ENCODE measurements around the gene RSL24D1.
A peak's percentile ranks its signal among the peaks of the same experiment; 100 is the strongest.

Gene RSL24D1

GRCh38 chr15:55197719-55198118, 978 bp upstream of the RSL24D1 start:
- peak overlapping the region; percentile 85 to 94 (median 90) for H3K4me2 ChIP-seq
- H3K9me3 ChIP-seq (replicated peaks in 1 of 11) = peaks cover 6 to 42% (median 20%) of the 10 kb centered on the region in 11 experiments; a peak in 20 of 22 replicates
- peak overlapping the region; percentile 81 to 99 (median 96); a peak in 21 of 22 replicates for H3K27ac ChIP-seq
- H3K4me3 ChIP-seq = peak overlapping the region; percentile 65 to 97 (median 89)
- TF ChIP-seq Cebpa-rat (IDR thresholded peaks at IDR 0.05) = no peak
- H3K27me3 ChIP-seq = no peaks in the 10 kb centered on the region
- H3K4me1 ChIP-seq = peaks cover 24 to 42% (median 38%) of the 10 kb centered on the region in 10 experiments
- H3K9ac ChIP-seq = peak overlapping the region; percentile 88 to 98 (median 95)
- H4K20me1 ChIP-seq = peaks cover 26 to 35% (median 31%) of the 10 kb centered on the region in 11 experiments; a peak in 20 of 22 replicates
- H3K36me3 ChIP-seq = peaks cover 8 to 31% (median 20%) of the 10 kb centered on the region in 11 experiments; a peak in 20 of 22 replicates

GRCh38 chr15:55197362-55197705, 593 bp upstream of the RSL24D1 start:
- peak overlapping the region; percentile 85 to 94 (median 90) for H3K4me2 ChIP-seq
- TF ChIP-seq Cebpa-rat (IDR thresholded peaks at IDR 0.05) = no peak
- peak overlapping the region; percentile 65 to 97 (median 89) for H3K4me3 ChIP-seq
- H3K4me1 ChIP-seq = peaks cover 24 to 42% (median 38%) of the 10 kb centered on the region in 10 experiments
- H4K20me1 ChIP-seq = peaks cover 30 to 39% (median 35%) of the 10 kb centered on the region in 11 experiments; a peak in 20 of 22 replicates
- peaks cover 6 to 38% (median 20%) of the 10 kb centered on the region in 11 experiments; a peak in 20 of 22 replicates for H3K9me3 ChIP-seq (replicated peaks in 1 of 11)
- H3K9ac ChIP-seq = peak overlapping the region; percentile 88 to 98 (median 95)
- H3K27ac ChIP-seq = peak overlapping the region; percentile 81 to 99 (median 96); a peak in 21 of 22 replicates
- peaks cover 12 to 35% (median 23%) of the 10 kb centered on the region in 11 experiments; a peak in 21 of 22 replicates for H3K36me3 ChIP-seq
- no peaks in the 10 kb centered on the region for H3K27me3 ChIP-seq

DNA sequence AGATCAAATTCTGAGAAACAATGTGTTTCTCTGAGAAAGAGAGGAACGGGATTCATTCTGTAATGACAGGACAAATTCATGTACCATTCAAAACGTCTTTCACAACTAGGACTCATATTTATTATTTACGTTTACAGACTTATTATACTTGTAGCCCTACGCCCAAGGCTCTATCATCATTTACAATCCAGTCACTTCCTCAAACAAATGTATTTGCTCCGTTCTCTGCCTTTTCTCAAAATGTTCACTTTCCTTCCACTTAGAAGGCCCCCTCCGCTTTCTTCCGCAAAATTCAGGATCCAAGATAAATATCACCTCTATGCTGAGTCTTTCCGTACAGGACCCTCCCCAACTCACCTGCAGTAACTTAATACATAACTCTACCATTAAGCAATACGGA, 745 bp downstream of the RSL24D1 start:
- no peaks in the 10 kb centered on the region for H3K27me3 ChIP-seq
- peaks cover 42 to 52% (median 48%) of the 10 kb centered on the region in 11 experiments; a peak in 20 of 22 replicates for H4K20me1 ChIP-seq
- TF ChIP-seq Cebpa-rat (IDR thresholded peaks at IDR 0.05) = no peak
- peaks cover 24 to 44% (median 38%) of the 10 kb centered on the region in 10 experiments for H3K4me1 ChIP-seq
- peaks cover 6 to 27% (median 20%) of the 10 kb centered on the region in 11 experiments; a peak in 20 of 22 replicates for H3K9me3 ChIP-seq (replicated peaks in 1 of 11)
- peak overlapping the region; percentile 85 to 94 (median 90) for H3K4me2 ChIP-seq
- H3K4me3 ChIP-seq = peak overlapping the region; percentile 65 to 97 (median 89)
- H3K9ac ChIP-seq = peak overlapping the region; percentile 88 to 98 (median 95)
- peak overlapping the region; percentile 81 to 99 (median 96) for H3K27ac ChIP-seq
- peaks cover 18 to 44% (median 34%) of the 10 kb centered on the region in 11 experiments for H3K36me3 ChIP-seq

DNA sequence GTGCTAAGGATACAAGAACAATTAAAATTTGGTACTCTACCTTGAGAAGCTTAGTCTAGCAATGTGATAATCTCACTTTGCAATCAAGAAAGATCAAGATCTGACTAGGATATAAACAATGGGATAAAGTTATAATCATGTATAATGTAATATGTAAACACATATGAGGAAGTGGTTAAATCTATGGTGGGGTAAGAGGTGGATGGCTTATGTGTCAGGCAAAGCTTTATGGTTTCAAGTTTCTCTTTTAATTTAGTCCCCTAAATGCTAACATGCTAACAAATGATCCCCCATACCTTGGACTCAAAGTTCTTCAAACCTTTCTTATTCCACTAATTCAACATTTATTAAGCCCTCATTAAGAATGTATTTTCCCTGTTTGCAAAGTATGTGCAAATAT, 2.5 kb downstream of the RSL24D1 start:
- H3K4me3 ChIP-seq = peak overlapping the region in 9 of 10 experiments; percentile 65 to 97 (median 89); a peak in 16 of 20 replicates
- peak overlapping the region; percentile 85 to 94 (median 90) for H3K4me2 ChIP-seq

GRCh38 chr15:55186331-55186730, 10.4 kb downstream of the RSL24D1 start:
- no peaks in the 10 kb centered on the region for H3K27me3 ChIP-seq
- H3K9ac ChIP-seq = no peak overlapping the region
- H4K20me1 ChIP-seq = peaks cover 40 to 97% (median 89%) of the 10 kb centered on the region in 11 experiments; a peak in 20 of 22 replicates
- H3K36me3 ChIP-seq = peaks cover 93 to 100% (median 99%) of the 10 kb centered on the region in 11 experiments
- no peak overlapping the region for H3K4me3 ChIP-seq
- no peak overlapping the region for H3K27ac ChIP-seq
- no peak for TF ChIP-seq Cebpa-rat (IDR thresholded peaks at IDR 0.05)
- no peak overlapping the region for H3K4me2 ChIP-seq
- peaks cover 0 to 29% (median 0%) of the 10 kb centered on the region in 10 experiments; a peak in 7 of 20 replicates for H3K4me1 ChIP-seq
- no peaks in the 10 kb centered on the region for H3K9me3 ChIP-seq (replicated peaks in 1 of 11)

More for the DNA sequence above, 2.5 kb downstream of the RSL24D1 start:
- H4K20me1 ChIP-seq = peaks cover 49 to 68% (median 64%) of the 10 kb centered on the region in 11 experiments; a peak in 20 of 22 replicates
- H3K4me1 ChIP-seq = peaks cover 24 to 44% (median 38%) of the 10 kb centered on the region in 10 experiments
- H3K27ac ChIP-seq = peak overlapping the region in 7 of 11 experiments; percentile 3 to 99 (median 48); a peak in 8 of 22 replicates
- peaks cover 36 to 62% (median 52%) of the 10 kb centered on the region in 11 experiments for H3K36me3 ChIP-seq
- no peaks in the 10 kb centered on the region for H3K27me3 ChIP-seq
- H3K9ac ChIP-seq = peak overlapping the region in 5 of 11 experiments; percentile 88 to 97 (median 95); a peak in 5 of 22 replicates
- peaks cover under 1 to 10% (median 8%) of the 10 kb centered on the region in 11 experiments; a peak in 19 of 22 replicates for H3K9me3 ChIP-seq (replicated peaks in 1 of 11)
- no peak for TF ChIP-seq Cebpa-rat (IDR thresholded peaks at IDR 0.05)

DNA sequence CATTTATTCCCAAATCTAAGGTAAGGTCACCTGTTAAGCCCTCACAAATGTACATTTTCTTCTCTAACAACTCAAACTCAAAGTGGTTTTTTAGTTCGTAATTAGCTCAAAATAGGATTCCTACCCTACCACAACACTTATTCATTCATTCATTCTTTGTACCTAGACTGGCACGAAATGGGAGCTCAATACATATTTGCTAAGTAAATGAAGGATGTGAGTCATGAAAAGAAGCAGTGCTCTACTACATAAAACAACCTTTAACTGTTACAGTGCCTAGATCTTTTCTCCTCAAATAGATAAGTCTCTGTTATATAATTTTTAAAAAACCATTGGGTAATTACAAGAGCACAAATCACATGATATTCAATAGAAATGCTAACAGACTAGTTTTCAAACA, 13.1 kb downstream of the RSL24D1 start:
- peaks cover 0 to 55% (median 3%) of the 10 kb centered on the region in 10 experiments; a peak in 11 of 20 replicates for H3K4me1 ChIP-seq
- no peaks in the 10 kb centered on the region for H3K9me3 ChIP-seq (replicated peaks in 1 of 11)
- H3K27me3 ChIP-seq = no peaks in the 10 kb centered on the region
- peaks cover 85 to 100% (median 97%) of the 10 kb centered on the region in 11 experiments for H3K36me3 ChIP-seq
- no peak overlapping the region for H3K4me2 ChIP-seq
- no peak overlapping the region for H3K9ac ChIP-seq
- peaks cover 29 to 90% (median 75%) of the 10 kb centered on the region in 11 experiments; a peak in 19 of 22 replicates for H4K20me1 ChIP-seq
- no peak for TF ChIP-seq Cebpa-rat (IDR thresholded peaks at IDR 0.05)
- H3K27ac ChIP-seq = no peak overlapping the region
- no peak overlapping the region for H3K4me3 ChIP-seq

DNA sequence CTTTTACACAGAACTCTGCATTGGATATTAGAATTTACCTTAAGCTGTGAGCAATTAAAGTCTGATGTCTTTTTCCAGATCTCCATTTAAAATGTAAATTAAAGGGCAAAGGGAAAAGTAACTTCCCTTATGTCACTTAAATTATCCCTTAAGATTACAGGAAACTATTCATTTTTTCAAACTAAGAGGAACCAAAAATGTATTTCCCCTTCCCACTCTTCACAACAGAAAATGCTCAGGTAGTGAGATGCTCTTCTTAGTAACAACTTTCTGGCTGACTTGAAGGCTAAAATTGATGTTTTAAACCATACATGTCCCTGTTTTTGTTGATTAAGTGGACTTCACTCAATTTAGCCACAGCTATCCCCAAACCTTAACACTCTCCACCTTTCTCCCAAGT, 17.6 kb downstream of the RSL24D1 start:
- H3K27me3 ChIP-seq = no peaks in the 10 kb centered on the region
- H3K4me1 ChIP-seq = peaks cover 0 to 58% (median 3%) of the 10 kb centered on the region in 10 experiments; a peak in 11 of 20 replicates
- TF ChIP-seq Cebpa-rat (IDR thresholded peaks at IDR 0.05) = no peak
- peak overlapping the region in 5 of 11 experiments; percentile 17 to 67 (median 42); a peak in 8 of 22 replicates for H3K4me2 ChIP-seq
- H3K9ac ChIP-seq = no peak overlapping the region
- no peak overlapping the region for H3K4me3 ChIP-seq
- H3K27ac ChIP-seq = peak overlapping the region in 2 of 11 experiments; percentile 29 to 33; a peak in 3 of 22 replicates
- H4K20me1 ChIP-seq = peaks cover 7 to 51% (median 31%) of the 10 kb centered on the region in 11 experiments; a peak in 15 of 22 replicates
- H3K36me3 ChIP-seq = peaks cover 73 to 92% (median 85%) of the 10 kb centered on the region in 11 experiments
- H3K9me3 ChIP-seq (replicated peaks in 1 of 11) = no peaks in the 10 kb centered on the region

GRCh38 chr15:55170361-55170760, 26.4 kb downstream of the RSL24D1 start:
- H3K4me3 ChIP-seq = no peak overlapping the region

GRCh38 chr15:55168350-55168974, 28.3 kb downstream of the RSL24D1 start:
- H3K4me3 ChIP-seq = no peak overlapping the region
- no peak overlapping the region for H3K9ac ChIP-seq
- H4K20me1 ChIP-seq = no peaks in the 10 kb centered on the region; a peak in 1 of 22 replicates
- no peak for TF ChIP-seq Cebpa-rat (IDR thresholded peaks at IDR 0.05)
- no peaks in the 10 kb centered on the region for H3K27me3 ChIP-seq
- H3K9me3 ChIP-seq (replicated peaks in 1 of 11) = no peaks in the 10 kb centered on the region
- H3K27ac ChIP-seq = no peak overlapping the region
- peaks cover 0 to under 1% (median 0%) of the 10 kb centered on the region in 11 experiments; a peak in 1 of 22 replicates for H3K36me3 ChIP-seq
- H3K4me2 ChIP-seq = no peak overlapping the region
- H3K4me1 ChIP-seq = no peaks in the 10 kb centered on the region

More at GRCh38 chr15:55170361-55170760, 26.4 kb downstream of the RSL24D1 start:
- Histone ChIP-seq H3K9ac (no peak overlapping the region), H3K36me3 (peaks cover 2 to 20% (median 9%) of the 10 kb centered on the region in 11 experiments; a peak in 9 of 22 replicates), H3K9me3 (replicated peaks in 1 of 11) (no peaks in the 10 kb centered on the region), H3K4me2 (no peak overlapping the region), H3K27me3 (no peaks in the 10 kb centered on the region), H3K4me1 (no peaks in the 10 kb centered on the region), H3K27ac (no peak overlapping the region), H4K20me1 (no peaks in the 10 kb centered on the region; a peak in 1 of 22 replicates)
- no peak for TF ChIP-seq Cebpa-rat (IDR thresholded peaks at IDR 0.05)

Data from BLaER1 treated with 17β-estradiol and CSF1 and Interleukin-3, amounts not matched to agents 10 nM and 100 nM (cell line).